ENCODE measurements around the gene APLN.

The APLN gene

DNA sequence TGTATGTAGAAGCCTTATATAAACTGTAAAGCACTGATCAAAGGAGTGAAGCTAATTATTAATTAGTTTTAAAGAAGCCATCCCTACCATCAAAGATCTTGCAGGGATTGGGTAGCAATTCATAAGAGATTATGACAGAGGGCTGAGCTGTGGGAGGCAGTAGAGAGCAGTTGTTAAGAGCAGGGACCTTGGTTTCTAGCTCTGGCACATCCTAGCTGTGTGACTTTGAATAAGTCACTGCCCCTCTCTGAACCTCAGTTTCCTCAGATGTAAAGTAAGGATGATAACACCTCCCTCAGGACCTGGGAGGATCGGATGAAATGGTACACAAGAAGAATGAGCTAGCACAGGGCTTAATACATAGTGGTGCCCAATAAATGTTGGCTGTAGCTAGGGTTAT, 45.4 kb downstream of the APLN start:
- Histone ChIP-seq H3K9me3 (no peaks in the 10 kb centered on the region), H3K4me3 (ENCODE audit: low read depth in 1 of 2, low read length in 1 of 2) (no peak overlapping the region), H3K27ac (no peak overlapping the region), H3K27me3 (no peaks in the 10 kb centered on the region), H3K36me3 (no peaks in the 10 kb centered on the region), H3K4me1 (ENCODE audit: control insufficient read depth in 1 of 2, insufficient read depth in 1 of 2, low read depth in 1 of 2, low read length in 1 of 2) (peaks cover 8 to 12% of the 10 kb centered on the region in 2 experiments)
- no peak for TF ChIP-seq CTCF (IDR thresholded peaks at IDR 0.05)

DNA sequence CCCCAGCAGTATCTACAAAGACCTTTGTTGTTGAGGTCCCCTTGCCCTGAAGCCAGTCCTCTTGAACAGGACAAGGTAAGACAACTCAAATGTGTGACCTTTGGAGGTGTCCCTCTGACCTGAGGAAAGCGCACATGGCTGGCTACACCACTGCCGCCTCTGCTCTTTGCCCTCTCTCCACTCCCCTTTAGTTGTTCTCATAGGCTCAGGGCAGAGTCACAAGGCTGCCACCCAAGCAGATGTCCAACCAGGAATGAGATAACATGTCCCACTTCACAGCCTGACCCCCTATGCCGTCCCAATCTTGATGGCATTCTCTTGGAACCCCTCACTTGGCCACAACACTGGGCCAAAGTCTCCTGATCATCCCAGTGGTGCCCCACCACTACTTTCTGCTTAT, 46.3 kb downstream of the APLN start:
- Histone ChIP-seq H3K36me3 (no peaks in the 10 kb centered on the region), H3K27ac (no peak overlapping the region), H3K27me3 (no peaks in the 10 kb centered on the region), H3K9me3 (no peaks in the 10 kb centered on the region), H3K4me3 (ENCODE audit: low read depth in 1 of 2, low read length in 1 of 2) (no peak overlapping the region), H3K4me1 (ENCODE audit: control insufficient read depth in 1 of 2, insufficient read depth in 1 of 2, low read depth in 1 of 2, low read length in 1 of 2) (peaks cover 12 to 15% of the 10 kb centered on the region in 2 experiments)
- TF ChIP-seq CTCF (IDR thresholded peaks at IDR 0.05), result no peak

- Histone ChIP-seq H3K9me3 (no peaks in the 10 kb centered on the region), H3K27me3 (no peaks in the 10 kb centered on the region), H3K27ac (no peak overlapping the region), H3K4me3 (ENCODE audit: low read depth in 1 of 2, low read length in 1 of 2) (no peak overlapping the region), H3K4me1 (ENCODE audit: control insufficient read depth in 1 of 2, insufficient read depth in 1 of 2, low read depth in 1 of 2, low read length in 1 of 2) (peaks cover 12 to 15% of the 10 kb centered on the region in 2 experiments), H3K36me3 (no peaks in the 10 kb centered on the region)
- TF ChIP-seq CTCF (IDR thresholded peaks at IDR 0.05), result peak; percentile 71
Observed at GRCh38 chrX:129606918-129607317, 47.8 kb downstream of the APLN start.

DNA sequence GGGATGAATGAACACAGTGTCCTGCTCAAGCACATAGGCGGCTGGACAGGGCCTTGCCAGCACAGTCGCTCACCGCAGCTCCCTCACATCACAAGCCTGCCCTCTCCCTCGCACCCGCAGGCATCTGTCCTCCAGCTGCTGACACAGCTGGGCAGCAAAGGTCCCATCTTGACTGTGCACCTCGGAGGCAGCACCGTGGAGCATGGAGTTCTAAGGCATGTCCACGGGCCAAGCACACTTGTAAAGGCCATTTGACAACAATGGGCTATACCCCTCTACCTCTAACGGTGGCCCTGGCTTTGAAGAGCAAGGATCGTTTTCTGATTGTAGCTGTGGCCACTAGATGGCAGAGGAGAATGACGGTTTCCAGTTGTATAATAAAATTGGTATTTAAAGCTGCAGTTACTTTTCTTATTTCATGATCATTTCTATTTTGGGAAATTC, 53.8 kb downstream of the APLN start:
- Histone ChIP-seq H3K36me3 (no peaks in the 10 kb centered on the region), H3K9me3 (no peaks in the 10 kb centered on the region), H3K27me3 (no peaks in the 10 kb centered on the region), H3K4me1 (ENCODE audit: control insufficient read depth in 1 of 2, insufficient read depth in 1 of 2, low read depth in 1 of 2, low read length in 1 of 2) (peaks cover 10 to 12% of the 10 kb centered on the region in 2 experiments), H3K27ac (no peak overlapping the region), H3K4me3 (ENCODE audit: low read depth in 1 of 2, low read length in 1 of 2) (no peak overlapping the region)
- TF ChIP-seq CTCF (IDR thresholded peaks at IDR 0.05), result no peak

- no peaks in the 10 kb centered on the region for H3K36me3 ChIP-seq
- H3K27ac ChIP-seq, result no peak overlapping the region
- peaks cover 9 to 10% of the 10 kb centered on the region in 2 experiments for H3K4me1 ChIP-seq (ENCODE audit: control insufficient read depth in 1 of 2, insufficient read depth in 1 of 2, low read depth in 1 of 2, low read length in 1 of 2)
- no peak for TF ChIP-seq CTCF (IDR thresholded peaks at IDR 0.05)
- no peak overlapping the region for H3K4me3 ChIP-seq (ENCODE audit: low read depth in 1 of 2, low read length in 1 of 2)
- no peaks in the 10 kb centered on the region for H3K9me3 ChIP-seq
- H3K27me3 ChIP-seq, result no peaks in the 10 kb centered on the region
Observed at GRCh38 chrX:129599996-129600395, 54.8 kb downstream of the APLN start.

GRCh38 chrX:129599499-129599898, 55.3 kb downstream of the APLN start:
- no peak for TF ChIP-seq CTCF (IDR thresholded peaks at IDR 0.05)
- Histone ChIP-seq H3K27ac (no peak overlapping the region), H3K27me3 (no peaks in the 10 kb centered on the region), H3K9me3 (no peaks in the 10 kb centered on the region), H3K36me3 (no peaks in the 10 kb centered on the region), H3K4me3 (ENCODE audit: low read depth in 1 of 2, low read length in 1 of 2) (no peak overlapping the region), H3K4me1 (ENCODE audit: control insufficient read depth in 1 of 2, insufficient read depth in 1 of 2, low read depth in 1 of 2, low read length in 1 of 2) (peaks cover 4 to 5% of the 10 kb centered on the region in 2 experiments)

Data from neutrophil (primary cell).